GM18909 (cell line): ENCODE results near the gene TEX44.
"Not testable (repeated sequence)": the region's sequence is repeated elsewhere in the genome, so short reads cannot be mapped to it uniquely, and the experiment has no call there.

Source experiments
- ATAC-seq: cut with Tn5 transposase; IDR thresholded peaks from one replicate; pipeline ENCODE4 v1.9.1; 2021; ENCODE audit warnings: mild to moderate bottlenecking; ENCODE audit not compliant: unreplicated experiment, poor library complexity

Gene TEX44

DNA sequence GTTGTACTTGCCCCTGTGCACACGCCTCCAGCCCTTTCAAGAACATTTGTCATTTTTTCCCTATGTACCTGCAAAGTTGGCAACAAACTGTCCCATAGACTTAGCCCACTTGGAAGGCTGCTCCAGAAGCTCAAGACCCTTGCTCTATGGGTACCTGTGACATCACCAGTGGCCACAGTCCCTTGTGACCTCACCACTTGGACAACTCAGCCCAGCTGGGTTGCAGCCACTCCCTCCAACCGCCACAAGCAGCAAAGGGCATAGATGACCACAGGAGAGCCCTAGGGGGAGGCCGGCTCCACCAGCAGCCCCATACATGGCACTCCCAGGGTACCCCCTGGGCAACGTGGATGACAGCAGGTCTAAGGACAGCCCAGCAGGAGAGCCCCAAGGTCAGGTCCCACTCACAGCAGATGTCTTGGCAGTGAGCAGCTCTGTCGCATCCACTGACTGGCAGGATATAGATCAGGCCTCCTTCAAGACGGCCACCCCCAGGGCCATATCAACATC is at the start of gene TEX44:
Gene TEX44, plus strand, starts transcription at position 229 of the 510 bp plus-strand sequence. Its CDS starts 88 bp downstream, at position 317.
- no peak for ATAC-seq

DNA sequence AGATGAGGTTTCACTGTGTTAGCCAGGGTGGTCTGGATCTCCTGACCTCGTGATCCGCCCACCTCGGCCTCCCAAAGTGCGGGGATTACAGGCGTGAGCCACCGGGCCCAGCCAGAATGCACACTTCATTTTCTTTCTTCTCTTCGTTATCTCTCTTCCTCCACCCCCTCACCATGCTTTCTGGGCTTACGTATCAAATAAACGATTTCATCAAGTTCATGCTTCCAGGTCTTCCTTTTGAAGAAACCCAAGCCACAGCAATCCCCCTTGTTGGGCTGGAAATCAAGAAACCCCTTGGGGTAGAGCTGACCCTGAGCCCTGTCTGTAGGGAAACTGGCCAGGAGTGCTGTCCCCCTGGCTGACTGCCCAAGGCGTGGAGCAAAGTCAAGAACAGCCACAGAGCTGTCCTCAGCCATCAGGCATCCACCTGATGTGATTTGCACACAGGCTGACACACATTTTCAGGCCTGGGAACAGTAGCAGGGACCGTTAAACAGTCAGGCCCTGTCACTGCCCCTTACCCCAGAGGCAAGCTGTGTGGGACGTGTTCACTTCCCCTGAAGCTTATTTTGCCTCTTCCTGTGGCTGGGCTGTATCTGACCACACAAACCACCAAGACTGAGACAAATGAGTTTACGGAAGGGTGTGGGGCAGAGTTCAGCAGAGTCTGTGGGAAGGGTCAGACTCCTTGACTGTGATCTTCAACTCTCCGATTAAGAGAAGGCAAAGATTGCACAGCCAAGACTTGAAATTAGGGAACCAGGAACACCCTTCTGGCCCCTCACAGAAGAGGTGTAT is 47.4 kb upstream of the TEX44 start:
- ATAC-seq = peak; percentile 98

DNA sequence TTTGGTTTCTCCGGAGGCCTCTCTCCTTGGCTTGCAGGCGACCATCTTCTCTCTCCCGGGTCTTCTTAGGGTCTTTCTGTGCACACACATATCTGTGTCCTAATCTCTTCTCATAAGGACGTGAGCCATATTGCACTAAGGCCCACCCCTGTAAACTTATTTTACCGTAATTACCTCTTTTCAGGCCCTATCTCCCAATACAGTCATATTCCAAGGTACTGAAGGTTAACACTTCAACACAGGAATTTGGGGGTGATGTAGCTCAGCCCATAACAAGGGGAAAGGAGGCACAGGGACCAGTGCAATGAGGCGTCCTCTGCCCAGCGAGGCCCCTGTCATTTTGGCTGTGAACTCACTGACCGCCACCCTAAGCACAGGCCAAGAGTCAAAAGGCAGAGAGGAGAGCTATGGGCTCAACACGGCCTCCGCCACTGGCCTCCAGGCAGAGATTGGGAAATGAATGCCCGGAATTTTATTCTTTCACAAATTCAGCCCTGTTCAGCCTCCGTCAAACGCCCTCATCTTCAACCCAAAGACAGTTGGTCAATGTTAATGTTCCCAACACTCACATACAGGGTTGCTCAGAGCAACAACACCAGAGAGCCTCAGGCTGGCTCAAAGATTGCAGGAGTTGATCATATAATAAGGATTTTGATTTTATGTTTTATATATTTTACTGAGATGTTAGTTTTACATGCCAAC is 46.5 kb upstream of the TEX44 start:
- ATAC-seq = no peak

DNA sequence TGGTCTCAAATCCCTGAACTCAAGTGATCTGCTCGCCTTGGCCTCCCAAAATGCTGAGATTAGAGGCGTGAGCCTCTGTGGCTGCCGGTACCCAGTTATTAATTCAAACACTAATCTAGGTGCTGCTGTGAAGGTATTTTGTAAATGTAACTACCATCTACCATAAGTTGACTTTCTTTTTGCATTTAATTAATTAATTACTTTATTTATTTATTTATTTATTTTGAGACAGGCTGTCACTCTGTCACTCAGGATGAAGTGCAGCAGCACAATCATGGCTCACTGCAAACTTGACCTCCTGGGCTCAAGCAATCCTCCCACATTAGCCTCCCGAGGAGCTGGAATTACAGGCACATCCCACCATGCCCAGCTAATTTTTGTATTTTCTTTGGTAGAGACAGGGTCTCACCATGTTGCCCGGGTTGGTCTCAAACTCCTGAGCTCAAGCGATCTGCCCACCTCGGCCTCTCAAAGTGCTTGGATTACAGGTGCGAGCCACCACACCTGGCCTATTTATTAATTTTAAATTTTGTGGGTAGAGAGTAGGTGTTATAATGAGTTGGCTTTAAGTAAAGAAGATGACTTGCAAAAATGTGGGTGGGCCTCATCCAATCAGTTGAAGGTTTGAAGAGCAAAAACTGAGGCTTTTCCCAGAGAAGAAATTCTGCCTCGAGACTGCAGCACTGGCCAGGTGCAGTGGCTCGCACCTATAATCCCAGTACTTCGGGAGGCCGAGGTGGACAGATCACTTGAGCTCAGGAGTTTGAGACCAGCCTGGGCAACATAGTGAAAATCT is 45.2 kb upstream of the TEX44 start:
- ATAC-seq = no peak

DNA sequence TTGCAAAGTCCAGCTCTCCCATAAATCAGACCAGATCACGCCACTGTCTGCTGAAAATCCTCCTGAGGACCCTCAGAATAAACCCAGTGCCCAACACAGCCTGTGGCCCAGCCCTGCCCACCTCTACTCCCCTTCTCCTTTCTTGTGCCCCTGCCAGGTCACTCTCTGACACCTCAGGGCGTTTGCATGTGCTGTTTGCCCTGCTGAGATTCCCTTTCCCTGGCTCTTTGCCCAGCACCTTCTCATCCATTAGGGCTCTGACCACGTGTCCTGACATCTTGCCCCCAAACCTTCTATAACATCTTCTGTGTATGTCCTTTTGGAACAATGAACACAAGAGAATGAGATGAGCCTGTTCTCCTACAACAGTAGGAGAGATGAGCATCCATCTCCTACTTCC is 43.9 kb upstream of the TEX44 start:
- no peak for ATAC-seq

DNA sequence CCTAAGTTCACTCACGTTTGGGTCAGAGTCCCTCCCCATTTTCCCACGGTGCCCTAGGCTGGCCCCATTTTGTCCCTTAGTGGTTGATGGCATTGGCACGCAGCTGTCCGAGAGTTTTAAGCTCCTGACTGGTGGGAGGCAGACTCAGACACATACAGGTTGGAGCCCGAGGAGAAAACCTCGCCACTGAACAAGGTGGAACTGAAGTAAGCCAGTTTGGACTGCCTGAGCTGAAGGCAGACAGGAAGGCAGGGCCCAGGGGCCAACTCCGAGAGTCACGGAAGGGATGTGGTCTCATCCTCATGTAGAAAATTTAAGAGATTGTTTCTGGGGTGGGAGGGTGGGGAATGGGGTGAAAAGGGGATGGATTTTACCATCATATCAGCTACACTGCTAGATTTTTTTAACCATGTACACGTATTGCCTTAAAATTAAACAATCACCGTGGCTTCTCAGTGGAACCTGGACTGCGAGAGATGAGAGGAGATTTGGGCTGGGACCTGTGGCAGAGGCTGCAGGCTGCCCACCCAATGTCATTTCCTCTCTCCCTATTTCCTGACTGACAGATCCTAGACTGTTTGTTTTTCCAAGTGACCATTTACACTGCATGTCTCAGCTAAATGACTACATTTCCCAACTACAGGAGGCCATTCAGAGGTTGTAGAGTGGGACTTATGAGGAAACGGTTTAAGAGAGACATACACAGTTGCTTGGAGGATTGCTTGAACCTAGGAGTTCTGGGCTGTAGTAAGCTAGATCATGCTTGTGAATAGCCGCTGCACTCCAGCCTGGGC is 43.0 kb upstream of the TEX44 start:
- no peak for ATAC-seq

DNA sequence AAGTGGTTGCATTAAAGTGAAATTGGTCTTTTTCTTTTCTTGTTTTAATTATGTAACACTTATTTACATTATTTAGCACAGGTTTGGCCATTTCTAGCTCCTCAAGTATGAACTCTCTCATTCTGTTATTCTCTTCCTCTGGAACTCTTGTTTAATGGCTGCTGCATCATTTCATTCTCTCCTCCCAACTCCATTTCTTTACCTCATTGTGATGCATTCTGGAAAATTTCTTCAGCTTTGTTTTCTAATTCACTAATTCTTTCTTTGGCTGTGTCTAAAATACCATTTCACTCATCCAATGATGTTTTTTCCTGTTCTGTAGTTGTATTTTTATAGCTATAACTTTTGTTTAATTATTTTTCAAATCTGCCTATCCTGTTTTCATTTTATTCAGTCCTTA is 39.9 kb upstream of the TEX44 start:
- no peak for ATAC-seq

DNA sequence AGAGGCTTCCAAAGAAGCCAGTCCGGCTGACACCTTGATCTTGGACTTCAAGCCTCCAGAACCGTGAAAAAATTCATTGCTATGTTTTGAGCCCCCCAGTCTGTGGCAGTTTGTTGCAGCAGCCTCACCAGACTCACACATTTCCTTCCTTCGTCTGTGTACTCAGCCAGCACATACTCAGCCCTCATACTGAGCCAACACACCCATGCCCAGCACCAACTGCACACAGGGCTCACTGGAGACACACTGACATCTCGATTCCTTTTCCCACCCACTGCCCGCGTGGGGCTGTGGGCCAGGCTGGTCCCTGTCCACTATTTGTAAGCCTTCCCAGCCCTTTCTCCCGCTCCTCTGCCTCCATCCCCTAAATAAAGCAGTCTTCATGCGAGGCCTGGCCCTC is 38.3 kb upstream of the TEX44 start:
- ATAC-seq = no peak

DNA sequence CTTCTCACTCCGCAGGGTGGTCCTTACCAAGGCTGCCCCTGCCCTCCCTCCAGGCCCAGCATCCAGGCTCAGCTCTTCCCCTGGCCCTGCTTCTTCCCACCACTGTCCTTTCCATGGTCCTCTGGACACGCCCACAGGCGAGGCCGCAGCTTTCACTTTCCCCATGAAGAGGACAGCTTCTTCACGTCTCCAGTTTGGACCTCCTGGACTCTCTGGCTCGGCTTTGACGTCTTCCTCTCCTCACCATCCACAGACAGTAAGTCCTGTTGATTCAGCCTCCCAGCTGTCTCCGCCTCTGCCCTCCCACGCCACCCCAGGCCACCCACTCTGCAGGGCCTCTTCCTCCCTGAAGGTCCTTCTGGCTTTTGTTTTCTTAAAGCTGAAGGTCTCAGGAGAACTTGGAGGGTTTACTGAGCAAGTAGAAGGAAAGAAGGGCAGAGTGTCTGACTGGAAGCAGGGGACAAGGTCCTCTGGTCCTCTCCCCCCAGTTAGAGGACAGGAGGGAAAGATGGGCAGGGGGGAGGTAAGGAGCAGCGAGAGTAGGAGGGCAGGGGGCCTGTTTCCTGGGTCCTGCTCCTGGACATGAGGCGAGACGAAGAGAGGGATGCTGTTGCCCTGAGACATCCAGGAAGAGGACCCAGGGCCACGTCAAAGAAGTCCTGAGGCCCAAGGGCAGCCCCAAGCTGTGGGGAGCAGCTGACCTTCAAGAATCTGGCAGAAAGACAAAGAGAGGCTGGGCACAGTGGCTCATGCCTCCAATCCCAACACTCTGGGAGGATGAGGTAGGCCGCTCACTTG is 37.7 kb upstream of the TEX44 start:
- ATAC-seq = no peak

DNA sequence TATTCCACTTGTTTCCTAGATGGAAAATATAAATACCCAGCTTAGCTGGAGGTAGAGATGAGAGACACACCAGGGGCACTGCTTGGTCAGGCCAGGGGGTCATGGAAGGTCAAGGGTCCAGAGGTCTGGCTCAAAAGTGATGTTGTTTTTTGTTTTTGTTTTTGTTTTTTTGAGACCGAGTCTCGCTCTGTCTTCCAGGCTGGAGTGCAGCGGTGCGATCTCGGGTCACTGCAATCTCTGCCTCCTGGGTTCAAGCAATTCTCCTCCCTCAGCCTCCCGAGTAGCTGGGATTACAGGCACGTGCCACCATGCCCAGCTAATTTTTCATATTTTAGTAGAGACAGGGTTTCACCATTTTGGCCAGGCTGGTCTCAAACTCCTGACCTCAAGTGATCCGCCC is 36.2 kb upstream of the TEX44 start:
- not testable (repeated sequence) for ATAC-seq

DNA sequence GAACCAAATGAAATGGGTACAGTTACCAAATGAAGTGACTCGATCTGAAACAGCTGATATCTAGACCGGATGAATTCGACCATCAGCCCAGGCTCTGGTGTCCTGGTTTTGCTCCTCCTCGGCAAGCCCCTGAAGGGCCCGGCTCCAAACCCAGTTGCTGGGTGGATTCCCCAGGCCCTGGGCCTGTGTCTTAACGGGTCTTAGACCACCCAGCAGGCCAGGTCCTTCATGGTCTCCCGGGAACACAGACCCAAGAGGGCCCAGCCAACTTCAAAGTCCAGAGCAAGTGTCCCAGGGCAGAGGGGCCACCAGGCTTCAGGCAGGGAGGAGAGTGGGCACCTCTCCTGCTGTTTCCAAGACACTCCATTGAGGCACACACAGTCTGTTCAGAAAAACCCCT is 35.7 kb upstream of the TEX44 start:
- no peak for ATAC-seq

DNA sequence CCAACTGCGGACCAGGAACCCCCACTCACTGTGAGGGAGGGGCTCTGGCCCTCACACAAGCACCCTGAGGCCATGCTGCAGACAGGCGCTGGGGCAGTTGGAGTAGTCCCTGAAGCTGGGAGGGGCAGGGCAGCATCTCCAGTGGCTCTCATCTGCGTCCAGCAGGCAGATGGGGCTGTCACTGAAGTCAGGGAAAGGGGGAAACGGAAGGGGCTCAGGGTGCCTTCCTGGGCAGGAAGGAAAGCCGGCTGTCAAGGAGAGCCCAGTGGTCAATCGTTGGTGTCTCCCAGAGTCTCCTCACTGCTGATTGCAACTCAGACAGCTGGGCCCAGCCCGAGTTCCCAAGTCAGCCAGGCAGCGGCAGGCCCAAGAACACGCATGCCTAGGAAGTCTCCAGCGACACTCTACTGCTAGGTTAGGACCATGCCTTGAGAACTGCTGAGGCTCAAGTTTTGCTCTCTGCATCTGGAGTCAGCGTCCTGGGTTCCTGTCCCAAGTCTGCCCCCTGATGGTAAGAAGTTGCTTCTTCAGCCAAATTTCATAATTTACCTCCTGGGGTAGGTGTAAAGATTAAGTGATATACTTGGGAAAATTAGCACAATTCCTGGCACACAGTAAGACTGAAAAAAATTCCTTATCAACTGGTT is 35.0 kb upstream of the TEX44 start:
- ATAC-seq = peak; percentile 75

DNA sequence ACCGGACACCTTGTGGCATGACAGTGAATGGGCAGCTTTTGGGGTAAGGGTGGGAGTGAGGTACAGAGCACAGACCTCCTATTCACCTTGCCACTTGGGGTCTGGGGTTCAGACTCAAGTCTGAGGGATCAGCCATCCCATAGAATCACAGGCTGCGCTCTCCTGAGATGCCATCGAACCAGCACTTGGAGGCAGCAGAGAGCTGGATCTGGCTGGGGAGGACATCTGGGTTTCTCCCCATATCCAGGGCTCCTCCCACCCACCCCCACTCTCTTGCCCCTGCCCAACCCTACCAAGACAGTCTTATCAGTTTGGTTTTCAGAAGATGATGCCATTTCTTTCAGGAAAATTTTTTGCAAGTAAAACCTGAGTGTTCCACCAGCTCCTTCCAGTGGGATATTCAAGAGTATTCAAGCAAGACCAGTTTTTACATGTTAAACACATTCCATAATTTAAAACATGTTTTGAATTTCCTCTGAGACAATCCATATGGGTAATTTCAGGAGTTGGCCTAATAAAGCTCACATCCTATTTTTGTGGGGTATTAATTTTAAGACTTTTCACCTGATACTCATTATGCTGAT is 29.2 kb upstream of the TEX44 start:
- no peak for ATAC-seq

DNA sequence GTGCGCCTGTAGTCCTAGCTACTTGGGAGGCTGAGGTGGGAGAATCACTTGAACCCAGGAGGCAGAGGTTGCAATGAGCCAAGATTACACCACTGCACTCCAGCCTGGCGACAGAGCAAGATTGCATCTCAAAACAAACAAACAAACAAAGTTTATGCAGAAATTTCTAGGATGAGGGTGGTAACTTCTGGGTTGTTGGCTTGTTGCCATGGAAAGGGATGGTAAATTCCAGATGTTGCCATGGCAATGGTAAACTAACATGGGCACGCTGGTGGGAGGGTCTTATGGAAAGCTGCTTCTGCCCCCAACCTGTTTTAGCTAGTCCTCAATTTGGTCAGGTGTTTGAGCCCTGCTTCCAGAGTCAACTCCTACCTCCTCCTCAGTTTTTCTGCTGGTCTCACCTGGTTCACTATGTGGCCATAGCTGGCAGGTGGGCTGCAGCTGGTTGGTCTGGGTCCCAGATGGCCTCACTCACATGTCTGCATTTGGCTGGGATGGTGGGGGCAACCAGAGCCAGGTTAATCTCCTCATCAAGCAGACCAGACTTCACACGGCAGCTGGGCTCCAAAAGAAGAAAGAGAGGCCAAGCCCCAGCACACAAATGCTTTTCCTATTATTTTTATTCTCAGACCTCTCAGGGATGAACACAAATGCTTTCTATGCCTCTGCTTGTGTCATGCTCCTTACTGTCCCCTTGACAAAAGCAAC is 26.6 kb upstream of the TEX44 start:
- no peak for ATAC-seq

DNA sequence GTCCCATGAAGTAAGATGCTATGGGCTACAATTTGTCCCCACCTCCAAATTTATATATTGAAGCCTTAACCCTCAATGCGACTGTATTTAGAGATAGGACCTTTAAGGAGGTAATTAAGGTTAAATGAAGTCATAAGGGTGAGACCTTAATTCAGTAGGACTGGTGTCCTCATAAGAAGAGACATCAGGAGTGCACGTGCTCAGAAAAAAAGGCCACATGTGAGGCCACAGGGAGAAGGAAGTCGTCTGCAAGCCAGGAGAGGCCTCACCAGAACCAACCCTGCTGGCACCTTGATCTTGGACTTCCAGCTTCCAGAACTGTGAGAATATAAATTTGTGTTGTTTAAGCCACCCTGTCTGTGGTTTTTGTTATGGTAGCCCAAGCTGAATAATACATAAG is 25.5 kb upstream of the TEX44 start:
- no peak for ATAC-seq

DNA sequence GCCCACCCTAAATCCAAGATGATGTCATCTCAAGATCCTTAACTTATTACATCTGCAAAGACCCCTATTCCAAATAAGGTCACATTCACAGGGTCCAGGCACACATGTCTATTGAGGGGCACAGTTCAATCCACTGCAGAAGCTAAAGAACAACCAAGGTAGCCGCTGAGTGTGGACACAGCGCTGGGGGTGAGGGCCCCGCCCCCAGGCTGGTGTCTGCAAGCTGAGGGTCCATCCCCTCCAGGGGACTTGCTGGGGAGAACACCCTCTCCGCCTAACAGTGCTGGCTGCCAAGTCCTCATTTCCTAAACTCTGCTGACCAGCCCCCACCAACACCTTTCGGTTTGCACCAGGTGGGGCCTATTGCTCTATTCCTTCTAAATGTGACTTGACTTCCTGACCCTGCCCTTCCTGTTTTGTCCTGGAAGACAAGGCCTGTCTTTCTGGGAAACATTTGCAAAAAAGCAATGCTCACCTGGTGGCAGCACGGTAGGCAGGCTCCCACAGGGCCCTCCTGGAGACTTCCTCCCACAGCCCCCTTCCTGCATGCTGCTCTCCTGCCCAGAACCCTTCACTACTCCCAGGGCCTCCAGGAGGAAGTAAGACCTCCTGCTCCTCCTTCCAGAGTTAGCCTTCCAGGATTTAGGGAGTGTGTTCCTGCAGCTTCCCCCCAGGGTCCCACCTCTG is 24.4 kb upstream of the TEX44 start:
- ATAC-seq = no peak

DNA sequence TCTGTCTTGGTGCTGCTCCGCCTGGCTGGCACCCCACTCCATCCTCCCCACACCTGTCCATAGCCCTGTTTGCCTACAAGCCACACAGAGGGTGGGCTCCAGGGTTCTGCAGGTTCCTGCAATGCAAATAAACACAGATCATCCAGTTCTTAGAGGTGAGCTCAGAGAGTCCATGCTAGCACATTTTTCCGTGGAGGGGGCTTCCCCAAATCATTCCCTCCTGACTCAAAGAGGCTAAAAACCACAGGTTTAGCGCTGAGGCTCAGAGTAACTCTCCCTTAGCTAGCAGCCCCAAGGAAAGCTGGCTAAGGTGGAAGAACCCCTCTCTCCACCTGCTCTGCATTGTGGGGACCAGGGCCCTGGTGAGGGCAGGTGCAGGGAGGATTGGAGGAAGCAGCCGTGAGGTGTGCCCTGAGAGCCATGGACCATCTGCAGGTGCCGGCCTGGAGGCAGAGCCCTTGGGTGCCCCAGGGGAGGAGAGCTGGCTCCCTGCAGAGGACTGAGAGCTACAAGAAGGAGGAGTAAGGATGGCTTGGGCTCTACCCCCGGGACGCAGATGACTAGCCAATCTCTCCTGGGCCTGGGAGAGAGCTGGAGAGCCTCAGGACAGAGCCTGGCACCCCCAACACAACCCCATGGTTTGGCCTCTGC is 23.8 kb upstream of the TEX44 start:
- ATAC-seq = no peak
